Sigmoid colon (tissue), 7 donors: Measurements from ENCODE around the gene FCN3. TPM values are rescaled to one million over a fixed set of nuclear protein-coding genes. Genes with fewer than 3 reads are reported as not detected.

Source experiments
- DNase-seq: peaks from one replicate; pipeline ENCODE4 v3.0.0-alpha.2; 2019
- H3K27ac ChIP-seq, 4 donors: fragments of 200-600 bp; sonication (generic); one replicate each; pipeline ENCODE4 v1.5.1; 2016 to 2019; ENCODE audit warnings: mild to moderate bottlenecking in 1 of 4
- H3K27me3 ChIP-seq, 3 donors: fragments of 200-600 bp; sonication (generic); one replicate each; pipeline ENCODE4 v1.5.1; 2019; ENCODE audit warnings: mild to moderate bottlenecking in 1 of 3
- H3K36me3 ChIP-seq, 4 donors: fragments of 200-600 bp; sonication (generic); one replicate each; pipeline ENCODE4 v1.5.1; 2016 to 2019
- H3K4me1 ChIP-seq, 4 donors: fragments of 200-600 bp; sonication (generic); one replicate each; pipeline ENCODE4 v1.5.1; 2017 to 2019
- H3K4me3 ChIP-seq, 4 donors: fragments of 200-600 bp; sonication (generic); one replicate each; pipeline ENCODE4 v1.5.1; 2017 to 2019; ENCODE audit warnings: mild to moderate bottlenecking in 2 of 4, moderate library complexity in 1 of 4
- H3K9me3 ChIP-seq, 4 donors: fragments of 200-600 bp in 3 of 4; sonication (generic) in 3 of 4; one replicate each; pipeline versions ENCODE4 v1.5.1 to v1.6.1; 2013 to 2019
- EP300 ChIP-seq, 4 donors: sonication (generic); formaldehyde crosslinking; IDR thresholded peaks; one replicate each; pipeline ENCODE4 v1.6.1; 2017; ENCODE audit warnings: antibody characterized with exemption in 4 of 4
- POLR2A ChIP-seq, 2 donors: fragments of 450-650 bp; IDR thresholded peaks; one replicate each; pipeline ENCODE4 v1.6.1; 2016; ENCODE audit warnings: antibody characterized with exemption in 2 of 2, mild to moderate bottlenecking in 2 of 2, moderate library complexity in 2 of 2
- POLR2AphosphoS5 ChIP-seq, 4 donors: sonication (generic); formaldehyde crosslinking; IDR thresholded peaks; one replicate each; pipeline ENCODE4 v1.6.1; 2017; ENCODE audit warnings: antibody characterized with exemption in 4 of 4
- WGBS, 2 donors: extraction: QIAGEN DNeasy Blood & Tissue Kit; methylation state at CpG; one replicate each; pipeline ENCODE4 v1.1.7; 2013; 5-methylcytosine and 5-hydroxymethylcytosine counted together
- intact Hi-C: fragments of 100-400 bp; cut with DNase I; formaldehyde crosslinking; loops from one replicate; pipeline ENCODE4 v1.15.1; 2023
- polyA plus RNA-seq, 3 donors: library from polyadenylated mRNA; stranded (reverse); fragments of 200-250 nt; gene quantifications; one replicate each; pipeline ENCODE4 v1.2.3, GENCODE V29; 2013
- total RNA-seq, 4 donors: library from RNA; depleted of rRNA; stranded (reverse); fragments of >200 nt; gene quantifications; one replicate each; pipeline ENCODE4 v1.1.0, GENCODE V29; 2016
- TF ChIP-seq, protein P1 (sequence below), 4 experiments: fragments of 450-650 bp in 3 of 4; fragments of 200-600 bp in 1 of 4; IDR thresholded peaks; one replicate each; pipeline ENCODE4 v1.5.1; 2016 to 2019; ENCODE audit warnings: antibody characterized with exemption in 4 of 4, mild to moderate bottlenecking in 3 of 4, moderate library complexity in 2 of 4
- donor health status: healthy with polysubstance abuse.
- donor health status: Bipolar disorder and iron deficiency.
- donor health status: healthy.

Gene FCN3
- total and polyA plus RNA-seq, 7 donors = 0.49 to 4.6 (median 2.5) TPM

DNA sequence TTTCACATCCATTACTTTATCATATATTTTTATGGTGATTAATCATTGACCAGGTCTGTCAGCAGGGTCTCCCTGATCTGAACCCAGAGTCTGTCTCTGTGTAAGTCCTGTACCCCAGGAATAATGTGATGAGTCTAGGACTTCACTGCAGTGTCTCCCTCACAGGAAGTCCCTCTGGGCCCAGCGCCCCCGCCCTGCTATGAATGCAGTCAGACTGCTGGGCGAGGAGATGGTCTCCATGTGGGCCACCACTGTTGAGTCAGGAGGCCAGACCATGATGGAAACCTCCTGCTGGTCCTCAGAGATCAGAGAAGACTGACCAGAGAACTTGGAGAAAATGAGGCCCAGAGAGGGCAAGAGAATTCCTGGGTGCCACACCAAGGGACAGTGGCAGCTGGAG is 43.2 kb downstream of the FCN3 start:
- H3K36me3 ChIP-seq = peaks cover 5 to 86% (median 33%) of the 10 kb centered on the region in 4 donors
- no peak for DNase-seq
- H3K9me3 ChIP-seq = no peaks in the 10 kb centered on the region
- TF ChIP-seq POLR2A (IDR thresholded peaks at IDR 0.05) = no peak
- no peak for TF ChIP-seq POLR2AphosphoS5 (IDR thresholded peaks at IDR 0.05)
- no peak for TF ChIP-seq EP300 (IDR thresholded peaks at IDR 0.05)
- TF ChIP-seq, protein P1, sequence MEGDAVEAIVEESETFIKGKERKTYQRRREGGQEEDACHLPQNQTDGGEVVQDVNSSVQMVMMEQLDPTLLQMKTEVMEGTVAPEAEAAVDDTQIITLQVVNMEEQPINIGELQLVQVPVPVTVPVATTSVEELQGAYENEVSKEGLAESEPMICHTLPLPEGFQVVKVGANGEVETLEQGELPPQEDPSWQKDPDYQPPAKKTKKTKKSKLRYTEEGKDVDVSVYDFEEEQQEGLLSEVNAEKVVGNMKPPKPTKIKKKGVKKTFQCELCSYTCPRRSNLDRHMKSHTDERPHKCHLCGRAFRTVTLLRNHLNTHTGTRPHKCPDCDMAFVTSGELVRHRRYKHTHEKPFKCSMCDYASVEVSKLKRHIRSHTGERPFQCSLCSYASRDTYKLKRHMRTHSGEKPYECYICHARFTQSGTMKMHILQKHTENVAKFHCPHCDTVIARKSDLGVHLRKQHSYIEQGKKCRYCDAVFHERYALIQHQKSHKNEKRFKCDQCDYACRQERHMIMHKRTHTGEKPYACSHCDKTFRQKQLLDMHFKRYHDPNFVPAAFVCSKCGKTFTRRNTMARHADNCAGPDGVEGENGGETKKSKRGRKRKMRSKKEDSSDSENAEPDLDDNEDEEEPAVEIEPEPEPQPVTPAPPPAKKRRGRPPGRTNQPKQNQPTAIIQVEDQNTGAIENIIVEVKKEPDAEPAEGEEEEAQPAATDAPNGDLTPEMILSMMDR (IDR thresholded peaks at IDR 0.05) = no peak
- peaks cover 0 to 21% (median 9%) of the 10 kb centered on the region in 4 donors for H3K4me1 ChIP-seq
- 91 to 93% methylated on average over 3 of the region's 3 CpGs for WGBS, 2 donors
- intact Hi-C loops = loop anchor here (10.0 kb wide), 1 partner anchor 63 kb away; the partner anchor contains the start of gene GPR3
- H3K27me3 ChIP-seq = no peaks in the 10 kb centered on the region
- no peak overlapping the region for H3K4me3 ChIP-seq
- H3K27ac ChIP-seq = no peak overlapping the region

DNA sequence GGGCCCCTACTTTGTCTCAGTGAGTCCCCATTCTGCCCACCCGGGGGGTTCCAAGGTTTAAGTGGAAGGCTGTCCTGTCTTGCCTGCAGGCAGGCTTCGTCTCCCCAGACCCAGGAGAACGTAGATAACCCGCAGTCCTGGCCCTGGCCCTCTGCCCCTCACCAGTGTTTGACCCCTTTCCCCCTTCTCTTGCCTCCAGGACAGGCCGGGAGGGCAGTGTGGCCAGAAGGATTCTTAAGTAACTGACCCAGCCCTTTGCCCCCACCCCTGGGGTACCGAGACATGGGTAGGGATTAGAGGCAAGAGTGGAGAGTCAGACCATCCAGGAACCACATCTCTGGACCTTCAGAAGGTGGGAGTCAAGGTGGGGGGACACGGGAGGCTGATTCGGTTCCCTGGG is 43.8 kb downstream of the FCN3 start:
- 75 to 87% methylated on average over 8 of the region's 8 CpGs for WGBS, 2 donors
- peaks cover 0 to 86% (median 32%) of the 10 kb centered on the region in 4 donors for H3K36me3 ChIP-seq
- H3K4me1 ChIP-seq = peaks cover 0 to 25% (median 12%) of the 10 kb centered on the region in 4 donors
- intact Hi-C loops = loop anchor here (10.0 kb wide), 1 partner anchor 64 kb away; the partner anchor contains the start of gene GPR3
- no peak for DNase-seq
- no peaks in the 10 kb centered on the region for H3K27me3 ChIP-seq
- H3K4me3 ChIP-seq = no peak overlapping the region
- TF ChIP-seq POLR2AphosphoS5 (IDR thresholded peaks at IDR 0.05) (no peak), EP300 (IDR thresholded peaks at IDR 0.05) (no peak), POLR2A (IDR thresholded peaks at IDR 0.05) (no peak)
- TF ChIP-seq, protein P1 (IDR thresholded peaks at IDR 0.05) = no peak
- no peak overlapping the region for H3K27ac ChIP-seq
- no peaks in the 10 kb centered on the region for H3K9me3 ChIP-seq

DNA sequence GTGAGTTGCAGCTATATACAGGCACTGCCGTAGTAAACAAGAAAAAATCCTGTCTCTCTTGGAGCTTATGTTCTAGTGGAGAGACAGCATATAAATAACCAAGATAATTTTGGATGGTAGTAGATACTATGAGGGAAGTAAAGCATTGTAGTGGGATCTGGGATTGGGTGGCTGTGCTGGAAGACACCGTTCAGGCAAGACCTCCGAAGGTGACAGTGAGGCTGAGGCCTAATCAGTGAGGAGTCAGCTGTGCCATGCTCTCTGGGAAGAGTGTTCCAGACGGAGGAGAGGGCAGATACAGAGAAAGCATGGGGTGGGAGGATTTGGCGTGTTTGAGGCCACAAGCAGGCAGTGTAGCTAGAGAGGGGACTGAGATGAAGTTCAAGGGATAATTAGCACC is 46.7 kb downstream of the FCN3 start:
- no peak overlapping the region for H3K27ac ChIP-seq
- DNase-seq = no peak
- TF ChIP-seq POLR2AphosphoS5 (IDR thresholded peaks at IDR 0.05) (no peak), EP300 (IDR thresholded peaks at IDR 0.05) (no peak), POLR2A (IDR thresholded peaks at IDR 0.05) (no peak)
- TF ChIP-seq, protein P1 (IDR thresholded peaks at IDR 0.05) = no peak
- H3K4me1 ChIP-seq = peaks cover 0 to 43% (median 26%) of the 10 kb centered on the region in 4 donors
- WGBS, 2 donors = 91 to 93% methylated on average over 5 of the region's 5 CpGs
- H3K9me3 ChIP-seq = no peaks in the 10 kb centered on the region
- no peaks in the 10 kb centered on the region for H3K27me3 ChIP-seq
- intact Hi-C loops = loop anchor here (10.0 kb wide), 2 partner anchors 277 to 337 kb away; partner anchors contain the start of gene AHDC1
- no peak overlapping the region for H3K4me3 ChIP-seq
- H3K36me3 ChIP-seq = peaks cover 0 to 75% (median 20%) of the 10 kb centered on the region in 4 donors

DNA sequence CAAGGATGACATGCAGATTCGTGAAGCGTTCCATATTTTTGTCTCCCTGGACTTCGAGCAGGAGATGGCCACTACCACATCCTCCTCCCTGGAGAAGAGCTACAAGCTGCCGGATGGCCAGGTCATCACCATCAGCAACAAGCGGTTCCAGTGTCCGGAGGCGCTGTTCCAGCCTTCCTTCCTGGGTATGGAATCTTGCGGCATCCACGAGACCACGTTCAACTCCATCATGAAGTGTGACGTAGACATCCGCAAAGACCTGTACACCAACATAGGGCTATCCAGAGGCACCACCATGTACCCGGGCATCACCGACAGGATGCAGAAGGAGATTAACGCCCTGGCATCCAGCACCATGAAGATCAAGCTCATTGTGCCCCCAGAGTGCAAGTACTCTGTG is 49.3 kb downstream of the FCN3 start:
- H3K9me3 ChIP-seq = no peaks in the 10 kb centered on the region
- DNase-seq = no peak
- H3K4me1 ChIP-seq = peaks cover 0 to 53% (median 32%) of the 10 kb centered on the region in 4 donors
- no peak for TF ChIP-seq POLR2A (IDR thresholded peaks at IDR 0.05)
- TF ChIP-seq, protein P1 (IDR thresholded peaks at IDR 0.05) = no peak
- 96% methylated on average over 15 of the region's 15 CpGs for WGBS, 2 donors
- no peak overlapping the region for H3K4me3 ChIP-seq
- H3K36me3 ChIP-seq = peaks cover 0 to 49% (median 7%) of the 10 kb centered on the region in 4 donors
- intact Hi-C loops = loop anchor here (10.0 kb wide), 2 partner anchors 280 to 340 kb away; partner anchors contain the start of gene AHDC1
- H3K27me3 ChIP-seq = no peaks in the 10 kb centered on the region
- H3K27ac ChIP-seq = no peak overlapping the region
